ENCODE data around the gene FMN1.
A peak's percentile ranks its signal among the peaks of the same experiment; 100 is the strongest.

The FMN1 gene

GRCh38 chr15:33089878-33090757 is 104.4 kb downstream of the FMN1 start:
- no peaks in the 10 kb centered on the region for H3K4me1 ChIP-seq (ENCODE audit: control insufficient read depth, insufficient read depth, low read length)
- H3K27me3 ChIP-seq (ENCODE audit: control insufficient read depth, insufficient read depth, low read length) = no peaks in the 10 kb centered on the region
- no peak overlapping the region for H3K9ac ChIP-seq (ENCODE audit: low read depth, low read length)
- H3K27ac ChIP-seq (ENCODE audit: low read depth, low read length) = no peak overlapping the region
- no peaks in the 10 kb centered on the region for H3K9me3 ChIP-seq (ENCODE audit: control insufficient read depth, insufficient read depth, low read length)
- H3K4me3 ChIP-seq (ENCODE audit: low read depth, low read length) = no peak overlapping the region
- no peaks in the 10 kb centered on the region for H3K36me3 ChIP-seq (ENCODE audit: control insufficient read depth, insufficient read depth, low read length)

- Histone ChIP-seq H3K4me1 (ENCODE audit: control insufficient read depth, insufficient read depth, low read length) (peaks cover 6% of the 10 kb centered on the region), H3K27ac (ENCODE audit: low read depth, low read length) (no peak overlapping the region), H3K27me3 (ENCODE audit: control insufficient read depth, insufficient read depth, low read length) (no peaks in the 10 kb centered on the region), H3K9ac (ENCODE audit: low read depth, low read length) (no peak overlapping the region), H3K36me3 (ENCODE audit: control insufficient read depth, insufficient read depth, low read length) (no peaks in the 10 kb centered on the region), H3K9me3 (ENCODE audit: control insufficient read depth, insufficient read depth, low read length) (no peaks in the 10 kb centered on the region), H3K4me3 (ENCODE audit: low read depth, low read length) (no peak overlapping the region)
These were observed 105.2 kb downstream of the FMN1 start for GRCh38 chr15:33089165-33089877.

DNA sequence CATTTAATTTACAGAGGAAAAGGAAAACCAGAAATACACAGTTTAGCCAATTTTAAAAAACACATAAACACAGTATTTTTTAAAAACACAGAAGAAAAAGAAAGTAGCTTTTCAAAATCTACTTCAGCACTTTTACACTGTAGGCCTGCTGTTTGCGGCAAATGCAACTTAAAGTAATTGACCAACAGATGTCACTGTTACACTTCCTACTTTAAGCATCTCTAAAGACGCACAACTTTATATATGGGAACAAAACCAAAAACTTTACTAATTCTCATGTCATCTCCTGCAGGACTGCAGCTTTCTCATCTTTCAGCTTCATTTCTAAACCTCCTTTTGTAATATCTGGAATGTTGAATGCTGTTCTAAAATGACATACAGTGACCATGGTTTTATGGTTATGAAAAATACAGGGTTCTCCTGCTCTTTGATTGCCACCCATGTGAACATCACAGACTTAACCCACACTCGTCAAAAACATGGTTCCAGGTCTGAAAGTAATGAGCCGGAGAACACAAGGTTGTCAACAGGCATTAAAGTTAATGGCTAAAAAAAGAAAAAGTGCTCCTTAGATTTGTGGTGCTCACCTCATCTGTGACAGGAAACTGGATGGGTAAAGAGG is 107.9 kb downstream of the FMN1 start:
- Histone ChIP-seq H3K27me3 (ENCODE audit: control insufficient read depth, insufficient read depth, low read length) (no peaks in the 10 kb centered on the region), H3K36me3 (ENCODE audit: control insufficient read depth, insufficient read depth, low read length) (no peaks in the 10 kb centered on the region), H3K4me3 (ENCODE audit: low read depth, low read length) (no peak overlapping the region), H3K27ac (ENCODE audit: low read depth, low read length) (no peak overlapping the region), H3K4me1 (ENCODE audit: control insufficient read depth, insufficient read depth, low read length) (peaks cover 27% of the 10 kb centered on the region), H3K9me3 (ENCODE audit: control insufficient read depth, insufficient read depth, low read length) (no peaks in the 10 kb centered on the region), H3K9ac (ENCODE audit: low read depth, low read length) (no peak overlapping the region)

DNA sequence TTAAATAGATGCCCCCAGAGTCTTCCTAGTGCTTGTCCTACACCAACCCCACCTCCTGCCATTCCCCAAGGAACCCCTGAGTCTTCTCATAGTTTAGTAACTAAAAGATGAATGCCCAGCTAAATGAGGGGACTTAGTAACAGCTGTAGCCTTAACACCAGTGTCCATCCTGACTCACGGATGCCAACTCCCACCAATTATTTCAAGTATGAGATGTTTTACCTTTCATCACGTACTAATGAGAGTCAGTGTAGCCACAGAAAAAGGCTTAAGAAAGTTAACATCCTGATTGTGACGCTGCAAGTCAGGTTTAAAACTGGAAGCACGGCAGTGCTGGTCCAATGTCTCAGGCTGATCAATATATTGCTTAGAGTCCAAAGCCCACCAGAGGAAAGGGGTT is 109.9 kb downstream of the FMN1 start:
- Histone ChIP-seq H3K27me3 (ENCODE audit: control insufficient read depth, insufficient read depth, low read length) (no peaks in the 10 kb centered on the region), H3K9ac (ENCODE audit: low read depth, low read length) (no peak overlapping the region), H3K4me3 (ENCODE audit: low read depth, low read length) (no peak overlapping the region), H3K36me3 (ENCODE audit: control insufficient read depth, insufficient read depth, low read length) (no peaks in the 10 kb centered on the region), H3K27ac (ENCODE audit: low read depth, low read length) (no peak overlapping the region), H3K9me3 (ENCODE audit: control insufficient read depth, insufficient read depth, low read length) (no peaks in the 10 kb centered on the region), H3K4me1 (ENCODE audit: control insufficient read depth, insufficient read depth, low read length) (peaks cover 33% of the 10 kb centered on the region)

GRCh38 chr15:33083232-33084081 is 111.1 kb downstream of the FMN1 start:
- H3K27ac ChIP-seq (ENCODE audit: low read depth, low read length) = peak overlapping the region; percentile 70
- H3K36me3 ChIP-seq (ENCODE audit: control insufficient read depth, insufficient read depth, low read length) = no peaks in the 10 kb centered on the region
- peaks cover 33% of the 10 kb centered on the region for H3K4me1 ChIP-seq (ENCODE audit: control insufficient read depth, insufficient read depth, low read length)
- no peaks in the 10 kb centered on the region for H3K27me3 ChIP-seq (ENCODE audit: control insufficient read depth, insufficient read depth, low read length)
- peak overlapping the region; percentile 36; the same call in 1 of the 2 replicates for H3K4me3 ChIP-seq (ENCODE audit: low read depth, low read length)
- H3K9ac ChIP-seq (ENCODE audit: low read depth, low read length) = no peak overlapping the region
- no peaks in the 10 kb centered on the region for H3K9me3 ChIP-seq (ENCODE audit: control insufficient read depth, insufficient read depth, low read length)

DNA sequence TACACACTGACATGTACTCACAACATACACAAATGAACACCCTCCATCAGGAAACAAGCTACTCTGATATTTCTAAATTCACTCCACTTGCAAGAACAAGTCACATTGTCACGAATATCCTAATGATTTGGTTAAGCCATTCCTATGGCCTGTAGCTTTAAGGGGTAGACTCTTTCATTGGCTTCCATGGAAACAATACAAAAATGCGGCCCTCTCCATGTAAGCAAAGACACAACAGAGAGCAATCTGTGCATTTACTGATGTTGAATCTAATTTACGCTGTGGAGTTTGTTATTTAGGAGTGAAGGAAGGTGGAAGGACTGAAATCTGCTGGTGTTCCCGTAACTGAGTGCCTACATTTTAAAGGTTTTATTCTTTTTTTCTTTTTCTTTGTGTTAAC is 114.5 kb downstream of the FMN1 start:
- peaks cover 33% of the 10 kb centered on the region for H3K4me1 ChIP-seq (ENCODE audit: control insufficient read depth, insufficient read depth, low read length)
- no peaks in the 10 kb centered on the region for H3K27me3 ChIP-seq (ENCODE audit: control insufficient read depth, insufficient read depth, low read length)
- no peaks in the 10 kb centered on the region for H3K9me3 ChIP-seq (ENCODE audit: control insufficient read depth, insufficient read depth, low read length)
- H3K27ac ChIP-seq (ENCODE audit: low read depth, low read length) = no peak overlapping the region
- H3K9ac ChIP-seq (ENCODE audit: low read depth, low read length) = no peak overlapping the region
- H3K4me3 ChIP-seq (ENCODE audit: low read depth, low read length) = no peak overlapping the region
- H3K36me3 ChIP-seq (ENCODE audit: control insufficient read depth, insufficient read depth, low read length) = no peaks in the 10 kb centered on the region

- H3K27me3 ChIP-seq (ENCODE audit: control insufficient read depth, insufficient read depth, low read length) = no peaks in the 10 kb centered on the region
- H3K9me3 ChIP-seq (ENCODE audit: control insufficient read depth, insufficient read depth, low read length) = no peaks in the 10 kb centered on the region
- no peak overlapping the region for H3K4me3 ChIP-seq (ENCODE audit: low read depth, low read length)
- H3K36me3 ChIP-seq (ENCODE audit: control insufficient read depth, insufficient read depth, low read length) = no peaks in the 10 kb centered on the region
- no peak overlapping the region for H3K9ac ChIP-seq (ENCODE audit: low read depth, low read length)
- H3K27ac ChIP-seq (ENCODE audit: low read depth, low read length) = no peak overlapping the region
- H3K4me1 ChIP-seq (ENCODE audit: control insufficient read depth, insufficient read depth, low read length) = peaks cover 20% of the 10 kb centered on the region
These were observed 115.9 kb downstream of the FMN1 start for GRCh38 chr15:33078607-33079006.

- Histone ChIP-seq H3K9ac (ENCODE audit: low read depth, low read length) (no peak overlapping the region), H3K4me1 (ENCODE audit: control insufficient read depth, insufficient read depth, low read length) (peaks cover 6% of the 10 kb centered on the region; the same call in 1 of the 2 replicates), H3K36me3 (ENCODE audit: control insufficient read depth, insufficient read depth, low read length) (no peaks in the 10 kb centered on the region), H3K27ac (ENCODE audit: low read depth, low read length) (no peak overlapping the region), H3K27me3 (ENCODE audit: control insufficient read depth, insufficient read depth, low read length) (no peaks in the 10 kb centered on the region), H3K4me3 (ENCODE audit: low read depth, low read length) (no peak overlapping the region), H3K9me3 (ENCODE audit: control insufficient read depth, insufficient read depth, low read length) (no peaks in the 10 kb centered on the region)
These were observed 117.6 kb downstream of the FMN1 start for GRCh38 chr15:33076937-33077336.

GRCh38 chr15:33074942-33075341 is 119.6 kb downstream of the FMN1 start:
- Histone ChIP-seq H3K4me1 (ENCODE audit: control insufficient read depth, insufficient read depth, low read length) (peaks cover 2% of the 10 kb centered on the region; the same call in 1 of the 2 replicates), H3K27me3 (ENCODE audit: control insufficient read depth, insufficient read depth, low read length) (no peaks in the 10 kb centered on the region), H3K9me3 (ENCODE audit: control insufficient read depth, insufficient read depth, low read length) (no peaks in the 10 kb centered on the region), H3K9ac (ENCODE audit: low read depth, low read length) (no peak overlapping the region), H3K4me3 (ENCODE audit: low read depth, low read length) (no peak overlapping the region), H3K27ac (ENCODE audit: low read depth, low read length) (no peak overlapping the region), H3K36me3 (ENCODE audit: control insufficient read depth, insufficient read depth, low read length) (no peaks in the 10 kb centered on the region)

DNA sequence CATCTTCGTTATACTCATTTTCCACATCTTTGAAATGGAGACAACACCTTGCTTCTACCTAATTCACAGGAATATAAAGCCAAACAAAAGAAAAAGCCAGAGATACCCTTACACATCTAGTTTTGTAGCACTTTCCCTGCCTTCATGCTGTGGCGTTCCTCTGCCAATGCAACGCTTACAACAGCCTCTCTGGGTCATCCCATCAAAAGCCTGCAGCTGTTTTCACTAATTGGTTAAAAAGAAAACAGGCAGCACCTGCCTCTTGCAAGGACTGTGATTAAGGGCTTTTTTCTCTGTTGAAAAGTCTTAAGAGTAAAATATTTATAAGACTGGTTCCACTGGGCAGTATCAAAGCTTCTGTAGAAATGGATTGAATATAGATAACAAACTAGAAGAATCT is 120.3 kb downstream of the FMN1 start:
- Histone ChIP-seq H3K9ac (ENCODE audit: low read depth, low read length) (no peak overlapping the region), H3K4me1 (ENCODE audit: control insufficient read depth, insufficient read depth, low read length) (peaks cover 6% of the 10 kb centered on the region), H3K36me3 (ENCODE audit: control insufficient read depth, insufficient read depth, low read length) (no peaks in the 10 kb centered on the region), H3K4me3 (ENCODE audit: low read depth, low read length) (no peak overlapping the region), H3K27me3 (ENCODE audit: control insufficient read depth, insufficient read depth, low read length) (no peaks in the 10 kb centered on the region), H3K27ac (ENCODE audit: low read depth, low read length) (no peak overlapping the region), H3K9me3 (ENCODE audit: control insufficient read depth, insufficient read depth, low read length) (no peaks in the 10 kb centered on the region)

All from HUES48 (cell line).